Mesodermal cell (in vitro differentiated cells): ENCODE measurements around the gene ARMCX6. TPM values are rescaled to one million over a fixed set of nuclear protein-coding genes. Genes with fewer than 3 reads are reported as not detected.
"Not testable (repeated sequence)": the region's sequence is repeated elsewhere in the genome, so short reads cannot be mapped to it uniquely, and the experiment has no call there.

Experiments
- H3K27ac ChIP-seq: 2 replicates; pipeline ENCODE4 v1.7.0; 2013; ENCODE audit warnings: mild to moderate bottlenecking, low read depth, low read length, moderate library complexity; ENCODE audit not compliant: severe bottlenecking
- H3K36me3 ChIP-seq: 2 replicates; pipeline ENCODE4 v1.7.1; 2013; ENCODE audit warnings: mild to moderate bottlenecking, low read length, moderate library complexity; ENCODE audit not compliant: control insufficient read depth, insufficient read depth
- H3K4me1 ChIP-seq: one replicate; pipeline ENCODE4 v1.7.1; 2013; ENCODE audit warnings: mild to moderate bottlenecking, low read length; ENCODE audit not compliant: insufficient read depth, control insufficient read depth, poor library complexity, severe bottlenecking
- H3K4me3 ChIP-seq: 2 replicates; pipeline ENCODE4 v1.7.0; 2013; ENCODE audit warnings: low read length, control low read depth, mild to moderate bottlenecking; ENCODE audit not compliant: insufficient read depth, poor library complexity, severe bottlenecking; ENCODE audit errors: extremely low read depth
- H3K9me3 ChIP-seq: 2 replicates; pipeline ENCODE4 v1.7.1; 2013; ENCODE audit warnings: mild to moderate bottlenecking, low read length, moderate library complexity; ENCODE audit not compliant: control insufficient read depth
- WGBS, 2 experiments: methylation state at CpG; one replicate each; pipeline ENCODE4 v1.1.5; 2013; ENCODE audit warnings: missing lambda C conversion rate in 2 of 2; ENCODE audit not compliant: insufficient coverage in 2 of 2; 5-methylcytosine and 5-hydroxymethylcytosine counted together
- polyA plus RNA-seq, 2 experiments: library from polyadenylated mRNA; stranded (reverse); fragments of 50-300 nt; gene quantifications; one replicate each; pipeline ENCODE4 v1.2.3, GENCODE V29; 2013

ARMCX6 gene
- polyA plus RNA-seq (2013, experiment 1 of 2), result 55.7 TPM
- polyA plus RNA-seq (2013, experiment 2 of 2), result 45.9 TPM

- Histone ChIP-seq H3K27ac (peak within 1 kb of the TSS; percentile 85), H3K9me3 (no peaks in the 10 kb centered on the region), H3K4me3 (peak within 1 kb of the TSS; percentile 54), H3K36me3 (peaks cover 4% of the 10 kb centered on the region), H3K4me1 (peaks cover 8% of the 10 kb centered on the region)
- WGBS, 2 experiments, result 0 to 7% methylated on average over 5 to 15 of the region's 39 CpGs
Observed at GRCh38 chrX:101617211-101618191, at the start of gene ARMCX6. TSS of gene ARMCX6 (minus strand) at chrX:101618000. CDS start at chrX:101616620, 1,380 bp downstream.

DNA sequence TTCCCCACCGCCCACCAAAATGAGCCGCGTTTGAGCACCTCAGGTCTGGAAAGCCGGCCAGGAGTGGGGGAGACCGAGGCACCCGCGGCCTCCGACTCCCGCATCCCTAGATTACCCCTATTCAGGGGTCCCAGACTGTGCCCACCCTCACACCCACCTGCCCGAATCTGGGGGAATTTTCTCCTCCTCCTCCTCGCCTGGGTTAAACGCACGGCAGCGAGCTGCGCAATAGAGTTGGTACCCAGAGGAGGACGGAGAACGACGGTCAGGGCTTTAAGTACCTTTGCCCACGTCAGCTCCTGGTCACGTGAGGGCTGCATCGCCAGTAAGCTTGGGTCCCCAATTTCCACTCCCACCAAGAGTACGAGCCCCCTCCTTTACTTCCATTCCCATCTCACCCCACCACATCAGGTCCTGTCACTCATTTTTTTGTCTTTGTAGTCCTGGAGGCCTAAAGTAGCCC is 41.8 kb upstream of the ARMCX6 start, which contains the start of gene ARMCX2:
TSS of gene ARMCX2 (minus strand) at position 250 of the 463 bp plus-strand sequence. CDS start 2,262 bp downstream, outside the sequence.
- 0 to 7% methylated on average over 3 of the region's 22 CpGs for WGBS, 2 experiments
- Histone ChIP-seq H3K36me3 (peaks cover 22% of the 10 kb centered on the region), H3K27ac (peak within 1 kb of the TSS; percentile 53), H3K4me1 (peaks cover 7% of the 10 kb centered on the region), H3K9me3 (no peaks in the 10 kb centered on the region), H3K4me3 (peak within 1 kb of the TSS; percentile 58)

DNA sequence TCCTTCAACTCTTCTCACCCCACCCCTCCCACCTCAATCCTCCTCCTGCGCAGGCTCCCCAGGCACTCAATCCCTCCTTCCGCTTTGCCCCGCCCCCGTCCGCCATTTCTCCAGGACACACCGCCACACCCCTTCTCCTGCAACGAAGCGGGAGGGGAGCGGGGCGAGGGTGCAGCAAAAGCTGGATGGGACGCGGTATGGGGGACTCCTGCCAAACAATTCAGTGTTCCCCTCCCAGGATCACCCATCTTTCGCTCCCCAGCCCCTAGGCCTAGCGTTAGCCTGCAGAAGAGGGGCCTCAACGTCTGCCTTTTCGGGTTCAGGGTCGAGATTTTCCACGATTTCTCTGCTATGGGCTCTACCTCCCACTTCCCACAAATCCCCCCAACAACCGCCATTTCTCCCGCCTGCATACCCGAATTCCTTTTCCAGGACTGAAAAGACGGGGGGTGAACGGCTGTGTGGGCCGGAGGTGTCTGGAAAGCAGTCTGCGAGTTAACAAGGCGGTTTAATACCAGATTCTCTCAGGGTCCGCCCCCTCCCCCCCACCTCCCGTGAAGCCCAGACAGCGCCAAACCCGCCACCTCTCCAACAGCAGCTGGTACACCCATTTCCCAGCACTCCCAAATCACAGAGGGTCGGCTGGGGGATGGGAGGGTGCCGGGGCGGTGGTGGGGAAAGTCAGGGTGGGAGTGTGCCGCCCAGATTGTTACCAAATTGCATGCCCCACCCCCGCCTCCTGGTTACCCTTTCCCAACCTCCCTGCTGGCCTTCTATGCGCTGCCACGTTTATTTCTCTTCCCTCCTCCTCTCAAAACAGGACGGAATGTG is 41.1 kb upstream of the ARMCX6 start:
- 0% methylated on average over 5 of the region's 38 CpGs; no CpG with 5 or more reads in 1 of the 2 experiments for WGBS, 2 experiments
- H3K9me3 ChIP-seq, result no peaks in the 10 kb centered on the region
- H3K4me1 ChIP-seq, result peaks cover 10% of the 10 kb centered on the region
- peak overlapping the region; percentile 58 for H3K4me3 ChIP-seq
- peaks cover 22% of the 10 kb centered on the region for H3K36me3 ChIP-seq
- H3K27ac ChIP-seq, result peak overlapping the region; percentile 53

DNA sequence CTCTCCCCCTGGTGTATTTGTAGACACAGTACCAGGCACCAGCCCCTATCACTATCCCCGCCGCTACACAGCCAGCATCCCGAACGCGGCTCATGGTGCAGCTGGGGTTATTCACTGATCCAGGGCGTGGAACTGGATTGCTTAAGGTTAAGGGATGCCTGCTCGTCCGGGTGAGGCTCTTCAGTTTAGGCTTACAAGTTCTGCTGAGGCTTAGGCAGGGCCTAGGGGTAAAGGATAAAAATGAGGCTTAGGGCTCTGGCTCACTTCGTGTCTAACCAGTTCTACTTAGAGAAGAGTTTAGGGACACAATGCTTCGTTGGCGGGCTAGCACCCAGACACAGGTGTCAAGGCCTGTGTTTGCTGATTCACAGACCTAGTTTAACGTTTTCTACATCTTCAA is 39.7 kb upstream of the ARMCX6 start:
- H3K27ac ChIP-seq, result no peak overlapping the region
- 75 to 100% methylated on average over 1 to 3 of the region's 12 CpGs for WGBS, 2 experiments
- H3K4me1 ChIP-seq, result peaks cover 10% of the 10 kb centered on the region
- peaks cover 22% of the 10 kb centered on the region for H3K36me3 ChIP-seq
- no peak overlapping the region for H3K4me3 ChIP-seq
- H3K9me3 ChIP-seq, result no peaks in the 10 kb centered on the region

DNA sequence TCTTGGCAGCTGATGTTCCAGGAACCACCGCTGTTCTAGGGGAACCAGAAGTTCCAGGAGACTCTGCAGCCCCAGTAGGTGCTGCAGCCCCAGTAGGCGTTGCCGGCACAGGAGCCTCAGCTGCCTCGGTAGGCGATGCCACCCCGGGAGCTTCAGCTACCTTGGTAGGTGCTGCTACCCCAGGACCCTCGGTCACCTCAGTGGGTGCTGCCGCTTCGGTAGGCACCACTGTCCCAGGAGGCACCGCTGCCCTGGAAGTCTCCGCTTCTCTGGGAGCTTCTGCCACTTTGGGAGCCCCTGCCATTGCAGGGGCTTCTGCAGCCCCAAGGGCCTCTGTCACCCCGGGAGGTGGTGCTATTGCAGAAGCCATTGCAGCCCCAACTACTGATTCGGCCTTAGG is 39.0 kb upstream of the ARMCX6 start:
- no peaks in the 10 kb centered on the region for H3K9me3 ChIP-seq
- H3K36me3 ChIP-seq, result peaks cover 22% of the 10 kb centered on the region
- no peak overlapping the region for H3K4me3 ChIP-seq
- WGBS, 2 experiments, result 97 to 100% methylated on average over 5 to 10 of the region's 13 CpGs
- peaks cover 10% of the 10 kb centered on the region for H3K4me1 ChIP-seq
- no peak overlapping the region for H3K27ac ChIP-seq

GRCh38 chrX:101655534-101655933 is 37.7 kb upstream of the ARMCX6 start:
- peaks cover 22% of the 10 kb centered on the region for H3K36me3 ChIP-seq
- peaks cover 10% of the 10 kb centered on the region for H3K4me1 ChIP-seq
- H3K9me3 ChIP-seq, result no peaks in the 10 kb centered on the region
- H3K27ac ChIP-seq, result no peak overlapping the region
- H3K4me3 ChIP-seq, result no peak overlapping the region
- WGBS, 2 experiments, result 90 to 100% methylated on average over 2 of the region's 3 CpGs

DNA sequence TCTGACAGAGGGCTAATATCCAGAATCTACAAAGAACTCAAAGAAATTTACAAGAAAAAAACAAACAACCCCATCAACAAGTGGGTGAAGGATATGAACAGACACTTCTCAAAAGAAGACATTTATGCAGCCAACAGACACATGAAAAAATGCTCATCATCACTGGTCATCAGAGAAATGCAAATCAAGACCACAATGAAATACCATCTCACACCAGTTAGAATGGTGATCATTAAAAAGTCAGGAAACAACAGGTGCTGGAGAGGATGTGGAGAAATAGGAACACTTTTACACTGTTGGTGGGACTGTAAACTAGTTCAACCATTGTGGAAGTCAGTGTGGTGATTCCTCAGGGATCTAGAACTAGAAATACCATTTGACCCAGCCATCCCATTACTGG is 29.9 kb upstream of the ARMCX6 start:
- H3K27ac ChIP-seq, H3K9me3 ChIP-seq: not testable (repeated sequence)

GRCh38 chrX:101642093-101642492 is 24.3 kb upstream of the ARMCX6 start:
- H3K27ac ChIP-seq, result no peak overlapping the region
- no peaks in the 10 kb centered on the region for H3K36me3 ChIP-seq
- no peaks in the 10 kb centered on the region for H3K4me1 ChIP-seq
- H3K4me3 ChIP-seq, result no peak overlapping the region
- no CpG with 5 or more reads among the region's 1 CpG for WGBS, 2 experiments
- no peaks in the 10 kb centered on the region for H3K9me3 ChIP-seq

More for the DNA sequence above, 29.9 kb upstream of the ARMCX6 start:
- H3K36me3 ChIP-seq, H3K4me3 ChIP-seq, H3K4me1 ChIP-seq: not testable (repeated sequence)

DNA sequence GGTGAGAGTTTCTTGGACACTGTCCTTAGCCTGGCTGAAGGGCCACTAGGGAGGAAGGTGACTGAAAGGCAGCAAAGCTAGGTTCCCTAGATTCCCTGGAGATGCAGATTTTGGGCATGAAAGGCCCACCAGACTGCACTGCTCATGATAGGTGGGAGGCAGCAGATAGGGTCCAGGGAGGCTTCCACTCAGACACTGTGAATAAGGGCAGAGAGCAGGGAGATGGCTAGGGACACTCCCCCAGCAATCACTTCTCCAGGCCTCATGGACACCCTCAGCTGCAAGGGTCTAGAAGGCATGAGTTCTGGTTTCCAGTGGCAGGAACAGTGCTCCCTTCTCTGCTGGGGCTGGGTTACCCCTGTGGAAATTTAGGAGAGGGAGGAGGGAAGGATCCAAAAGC is 21.8 kb upstream of the ARMCX6 start:
- H3K4me3 ChIP-seq, result no peak overlapping the region
- no peak overlapping the region for H3K27ac ChIP-seq
- no peaks in the 10 kb centered on the region for H3K9me3 ChIP-seq
- no peaks in the 10 kb centered on the region for H3K4me1 ChIP-seq
- H3K36me3 ChIP-seq, result peaks cover 3% of the 10 kb centered on the region

- Histone ChIP-seq H3K9me3 (no peaks in the 10 kb centered on the region), H3K27ac (no peak overlapping the region), H3K4me1 (peaks cover 8% of the 10 kb centered on the region), H3K36me3 (peaks cover 4% of the 10 kb centered on the region), H3K4me3 (no peak overlapping the region)
Observed at GRCh38 chrX:101619364-101619763, 1.6 kb upstream of the ARMCX6 start.
